ENCODE results near the gene IFI27.

GRCh38 chr14:94113490-94113889 lies 3.0 kb downstream of the IFI27 start:
- TF ChIP-seq WRNIP1 (IDR thresholded peaks at IDR 0.05; ENCODE audit: borderline replicate concordance, low read depth, low read length) (no peak), FOXM1 (IDR thresholded peaks at IDR 0.05; ENCODE audit: low read depth, low read length) (no peak)
